Subcutaneous adipose tissue (tissue), 4 donors: ENCODE measurements around the gene STEEP1. TPM values are rescaled to one million over a fixed set of nuclear protein-coding genes. Genes with fewer than 3 reads are reported as not detected.

Experiments
- total RNA-seq, 4 donors: library from RNA; depleted of rRNA; stranded (reverse); fragments of >200 nt; gene quantifications; one replicate each; pipeline ENCODE4 v1.1.0, GENCODE V29; 2016
- TF ChIP-seq, protein P1 (sequence below): fragments of 450-650 bp; IDR thresholded peaks from one replicate; pipeline ENCODE4 v1.5.1; 2016; ENCODE audit warnings: low read depth, mild to moderate bottlenecking, control low read depth, antibody characterized with exemption, moderate library complexity

The STEEP1 gene
- 10 to 100 TPM; 23.5 to 50.1 (median 32.6) TPM for total RNA-seq

DNA sequence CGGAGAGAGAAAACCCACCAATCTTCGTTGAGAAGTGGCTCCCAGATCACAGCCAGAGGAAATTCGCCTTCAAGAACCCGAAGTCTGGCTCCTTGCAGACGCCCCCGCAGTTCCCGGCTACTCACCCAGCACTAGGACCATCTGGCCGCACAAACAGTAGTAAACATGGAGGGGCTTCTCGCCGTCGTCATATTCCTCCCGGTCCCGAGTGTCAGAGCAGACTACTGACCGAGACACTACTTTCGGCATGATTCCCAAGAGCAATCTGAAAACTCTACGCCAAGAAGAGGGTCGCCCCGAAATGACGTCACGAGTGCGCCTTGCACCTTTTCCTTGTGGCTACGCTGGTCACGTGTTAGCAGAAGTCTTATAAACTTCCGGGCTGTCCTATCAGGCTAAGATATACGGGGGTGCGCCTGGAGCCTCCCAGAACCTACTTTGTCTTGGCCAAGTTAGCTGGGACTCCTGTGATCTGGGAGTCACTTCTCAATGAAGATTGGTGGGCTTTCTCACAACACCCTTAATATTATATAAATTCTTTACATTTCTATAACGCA is at the start of gene STEEP1:
STEEP1 (minus strand) TSS at position 303 of the 557 bp plus-strand sequence; CDS start at position 249, 54 bp downstream.
- TF ChIP-seq, protein P1, sequence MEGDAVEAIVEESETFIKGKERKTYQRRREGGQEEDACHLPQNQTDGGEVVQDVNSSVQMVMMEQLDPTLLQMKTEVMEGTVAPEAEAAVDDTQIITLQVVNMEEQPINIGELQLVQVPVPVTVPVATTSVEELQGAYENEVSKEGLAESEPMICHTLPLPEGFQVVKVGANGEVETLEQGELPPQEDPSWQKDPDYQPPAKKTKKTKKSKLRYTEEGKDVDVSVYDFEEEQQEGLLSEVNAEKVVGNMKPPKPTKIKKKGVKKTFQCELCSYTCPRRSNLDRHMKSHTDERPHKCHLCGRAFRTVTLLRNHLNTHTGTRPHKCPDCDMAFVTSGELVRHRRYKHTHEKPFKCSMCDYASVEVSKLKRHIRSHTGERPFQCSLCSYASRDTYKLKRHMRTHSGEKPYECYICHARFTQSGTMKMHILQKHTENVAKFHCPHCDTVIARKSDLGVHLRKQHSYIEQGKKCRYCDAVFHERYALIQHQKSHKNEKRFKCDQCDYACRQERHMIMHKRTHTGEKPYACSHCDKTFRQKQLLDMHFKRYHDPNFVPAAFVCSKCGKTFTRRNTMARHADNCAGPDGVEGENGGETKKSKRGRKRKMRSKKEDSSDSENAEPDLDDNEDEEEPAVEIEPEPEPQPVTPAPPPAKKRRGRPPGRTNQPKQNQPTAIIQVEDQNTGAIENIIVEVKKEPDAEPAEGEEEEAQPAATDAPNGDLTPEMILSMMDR, result no peak

DNA sequence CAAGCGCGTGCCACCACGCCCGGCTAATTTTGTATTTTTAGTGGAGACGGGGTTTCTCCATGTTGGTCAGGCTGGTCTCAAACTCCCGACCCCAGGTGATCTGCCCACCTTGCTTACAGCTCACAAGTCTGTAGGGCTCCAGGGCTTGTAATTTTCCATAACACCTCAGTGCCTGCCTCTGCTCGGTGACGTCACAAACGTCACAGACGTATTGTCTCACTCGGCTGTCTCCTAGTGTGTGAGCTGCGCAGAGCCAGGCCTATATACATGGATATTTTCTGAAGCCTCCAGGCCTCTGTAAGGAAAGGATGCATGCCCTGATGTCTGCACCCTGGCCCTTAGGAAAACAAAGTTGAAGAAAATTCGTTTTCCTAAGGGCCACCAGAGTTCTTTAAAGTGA is 49.6 kb upstream of the STEEP1 start:
- TF ChIP-seq, protein P1, result no peak

DNA sequence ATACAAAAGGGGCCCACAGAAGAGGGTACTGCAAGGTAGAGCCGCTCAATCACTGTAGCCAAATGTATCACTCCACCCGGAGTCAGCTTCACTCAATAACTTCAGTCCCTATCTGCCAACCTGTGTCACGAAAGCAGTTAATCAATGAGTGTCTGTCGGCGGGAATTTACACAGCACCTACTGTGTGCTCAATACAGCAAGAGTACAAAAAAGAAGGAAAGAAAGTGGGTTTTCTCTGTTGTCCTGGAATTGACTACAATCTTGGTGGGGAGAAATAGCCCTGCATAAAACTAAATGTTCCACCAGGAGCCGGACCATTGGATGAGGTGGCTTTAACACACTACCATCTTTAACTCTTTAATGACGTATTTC is 41.8 kb upstream of the STEEP1 start:
- TF ChIP-seq, protein P1, result no peak

DNA sequence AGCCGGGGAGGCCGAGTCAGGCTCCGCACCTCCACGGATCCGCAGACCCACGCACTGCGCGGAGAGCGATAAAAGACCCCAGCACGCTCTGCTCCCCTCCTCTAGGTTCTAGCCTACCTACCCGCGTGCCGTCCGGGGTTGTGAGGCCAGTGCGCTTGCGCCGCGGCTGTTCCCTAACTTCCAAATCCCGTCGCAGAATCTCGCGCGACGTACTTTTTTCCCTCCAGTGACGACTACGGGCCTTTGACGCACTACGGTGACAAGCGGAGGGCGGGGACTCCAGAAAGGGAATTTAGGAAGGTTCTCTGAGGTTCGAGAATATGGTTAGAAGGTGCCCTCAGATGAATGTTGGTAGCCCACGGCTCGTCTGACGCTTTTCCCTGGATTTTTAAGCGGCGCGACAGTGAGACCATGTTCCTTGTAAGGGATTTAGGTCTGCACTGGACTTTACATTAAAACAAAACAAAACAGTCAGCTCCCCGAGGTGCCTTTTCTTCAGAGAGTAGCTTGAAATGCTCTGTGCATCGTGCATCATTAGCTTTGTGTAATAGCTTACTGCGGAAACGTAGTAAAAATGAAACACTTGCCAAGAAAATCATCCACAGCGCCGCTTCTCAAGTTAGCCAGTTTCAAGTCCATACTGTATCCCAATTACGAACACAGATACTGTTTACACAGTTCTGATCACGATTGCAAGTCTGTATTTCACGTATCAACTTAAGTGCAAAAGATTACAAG is 41.2 kb upstream of the STEEP1 start, which contains the start of gene NKRF:
NKRF (minus strand) TSS at position 145 of the 738 bp plus-strand sequence.
- TF ChIP-seq, protein P1, result no peak

DNA sequence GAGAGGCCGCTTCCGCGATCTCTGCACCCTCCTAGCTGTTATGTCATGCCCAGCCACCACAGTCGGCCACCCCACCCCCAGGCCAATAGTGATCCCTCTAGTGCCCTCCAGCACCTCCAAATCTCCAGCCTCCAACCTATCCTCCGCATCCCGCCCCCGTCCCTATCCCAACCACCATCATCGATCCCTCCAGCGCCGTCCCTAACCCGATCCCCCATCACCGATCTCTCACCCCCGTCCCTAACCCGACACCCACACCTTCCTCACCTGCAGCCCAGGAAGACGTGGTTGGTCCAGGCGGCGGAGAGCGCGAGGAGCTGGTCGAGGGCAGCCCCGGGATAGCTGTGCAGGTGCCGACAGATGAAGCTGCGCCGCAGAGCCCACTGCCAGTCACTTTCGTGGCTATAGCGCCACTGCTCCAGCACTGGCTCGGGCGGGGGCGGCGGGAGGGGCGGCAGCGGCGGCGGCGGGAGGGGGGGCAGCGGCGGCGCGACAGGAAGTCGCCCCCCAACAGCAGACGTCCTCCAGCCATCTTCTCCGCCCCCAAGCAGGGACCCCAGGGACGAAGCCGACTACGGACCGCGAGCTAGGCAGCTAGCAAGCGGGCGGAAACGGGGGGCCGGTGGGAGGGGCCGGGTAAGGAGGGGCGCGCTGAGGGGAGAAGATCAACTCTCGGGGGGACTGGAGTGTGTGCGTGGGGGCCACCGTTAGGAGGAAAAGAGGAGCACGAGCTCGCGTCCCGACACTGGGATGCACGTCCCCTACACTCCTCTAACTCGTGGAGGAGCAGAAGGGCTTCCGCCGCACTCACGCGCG is 40.5 kb upstream of the STEEP1 start:
- TF ChIP-seq, protein P1, result no peak

DNA sequence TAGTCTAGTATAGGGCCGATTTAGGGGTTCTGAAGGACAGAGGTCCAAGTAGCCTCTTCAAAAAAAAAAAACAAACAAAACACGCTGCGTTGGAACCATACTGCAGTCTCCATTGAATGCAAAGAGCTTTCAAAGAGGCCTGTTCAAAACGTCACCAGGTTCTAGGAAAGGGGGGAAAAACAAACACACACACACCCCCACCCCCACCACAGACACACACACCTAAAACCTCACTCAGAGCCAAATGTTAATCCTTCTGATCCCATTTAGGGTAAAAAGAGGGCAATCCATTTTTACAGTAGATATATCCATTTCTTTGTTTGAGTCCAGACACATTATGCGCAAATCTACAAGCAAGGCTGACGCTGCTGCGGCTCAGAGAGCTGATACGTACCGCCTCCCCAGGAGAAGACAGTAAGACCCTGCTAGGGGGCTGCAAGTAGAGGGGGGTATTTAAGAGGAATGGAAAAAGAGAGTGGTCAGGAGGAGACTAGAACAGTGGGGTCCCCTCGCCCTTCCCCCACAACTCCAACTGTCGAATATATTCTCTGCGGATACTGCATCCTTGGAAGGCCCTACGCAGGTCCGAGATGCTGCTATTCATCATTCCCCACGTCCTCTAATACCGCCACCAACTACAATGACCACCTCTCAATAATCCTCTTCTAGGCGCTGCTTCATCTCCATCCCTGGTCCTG is 39.7 kb upstream of the STEEP1 start:
- TF ChIP-seq, protein P1, result no peak
